ENCODE measurements around the gene FMNL2.

- TF ChIP-seq CTCF (IDR thresholded peaks at IDR 0.05) (no peak), SIN3A (IDR thresholded peaks at IDR 0.05; ENCODE audit: borderline replicate concordance, insufficient read depth, low read depth, low read length) (no peak), POLR2AphosphoS5 (IDR thresholded peaks at IDR 0.05; ENCODE audit: low read depth, low read length) (no peak), TCF7L2 (IDR thresholded peaks at IDR 0.05; ENCODE audit: low read depth, low read length) (no peak)
These were observed 127.8 kb downstream of the FMNL2 start for GRCh38 chr2:152462779-152463178.

Measured in Panc1 (cell line).